Measurements from ENCODE around the gene GPBAR1.

GPBAR1 gene

DNA sequence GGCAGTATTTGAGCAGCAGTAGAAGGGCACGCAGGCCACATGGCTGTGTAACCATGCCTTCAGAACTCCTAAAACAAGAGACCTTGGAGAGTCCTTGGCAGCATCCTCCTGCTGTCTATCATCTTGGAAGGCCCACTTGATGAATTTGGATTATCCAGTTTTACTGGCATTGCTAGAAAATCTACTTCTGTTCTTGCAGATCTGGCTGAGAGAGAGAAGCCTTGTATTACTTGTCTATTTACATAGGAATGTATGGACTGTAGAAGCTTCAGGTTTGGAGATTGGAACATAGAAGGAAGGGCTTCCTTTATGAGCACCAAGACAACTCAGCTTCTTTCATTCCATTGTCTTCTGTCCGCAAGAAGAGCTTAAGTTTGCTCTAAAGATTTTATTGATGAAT is 16.1 kb upstream of the GPBAR1 start:
- DNase-seq, result no peak

DNA sequence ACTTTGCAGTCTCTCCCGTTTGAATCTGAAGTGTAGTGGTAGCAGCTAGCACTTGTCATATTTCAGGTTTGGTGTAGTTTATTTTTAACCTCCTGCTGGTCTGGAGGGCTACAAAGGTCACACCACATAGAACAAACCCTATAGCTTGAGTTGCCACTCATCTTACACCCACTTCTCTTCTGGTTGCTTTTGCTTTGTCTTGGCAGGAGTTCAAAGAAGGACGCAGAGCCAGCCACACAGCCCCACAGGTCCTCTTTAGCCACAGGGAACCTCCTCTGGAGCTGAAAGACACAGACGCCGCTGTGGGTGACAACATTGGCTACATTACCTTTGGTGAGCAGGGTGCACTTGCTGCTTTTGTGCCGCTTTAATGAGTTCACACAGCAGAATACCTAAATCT is 15.6 kb upstream of the GPBAR1 start:
- no peak for DNase-seq

DNA sequence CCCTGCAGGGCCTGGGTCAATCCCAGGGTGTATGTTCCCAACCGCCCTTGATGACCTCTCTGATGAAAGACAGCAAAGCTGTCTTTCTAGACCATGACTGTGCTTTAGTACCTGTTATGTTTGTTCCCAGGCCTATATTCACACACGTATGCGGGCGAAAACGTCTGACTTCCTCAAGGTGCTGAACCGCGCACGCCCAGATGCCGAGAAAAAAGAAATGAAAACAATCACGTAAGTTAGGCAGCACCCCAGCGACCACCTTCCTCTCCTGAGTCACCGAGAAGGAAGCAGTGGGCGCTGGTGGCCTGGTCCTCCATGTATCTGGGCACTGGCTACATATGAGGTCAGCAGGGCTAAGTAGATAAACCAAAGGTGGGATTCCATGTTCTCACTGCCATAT is 11.1 kb upstream of the GPBAR1 start:
- DNase-seq, result no peak

DNA sequence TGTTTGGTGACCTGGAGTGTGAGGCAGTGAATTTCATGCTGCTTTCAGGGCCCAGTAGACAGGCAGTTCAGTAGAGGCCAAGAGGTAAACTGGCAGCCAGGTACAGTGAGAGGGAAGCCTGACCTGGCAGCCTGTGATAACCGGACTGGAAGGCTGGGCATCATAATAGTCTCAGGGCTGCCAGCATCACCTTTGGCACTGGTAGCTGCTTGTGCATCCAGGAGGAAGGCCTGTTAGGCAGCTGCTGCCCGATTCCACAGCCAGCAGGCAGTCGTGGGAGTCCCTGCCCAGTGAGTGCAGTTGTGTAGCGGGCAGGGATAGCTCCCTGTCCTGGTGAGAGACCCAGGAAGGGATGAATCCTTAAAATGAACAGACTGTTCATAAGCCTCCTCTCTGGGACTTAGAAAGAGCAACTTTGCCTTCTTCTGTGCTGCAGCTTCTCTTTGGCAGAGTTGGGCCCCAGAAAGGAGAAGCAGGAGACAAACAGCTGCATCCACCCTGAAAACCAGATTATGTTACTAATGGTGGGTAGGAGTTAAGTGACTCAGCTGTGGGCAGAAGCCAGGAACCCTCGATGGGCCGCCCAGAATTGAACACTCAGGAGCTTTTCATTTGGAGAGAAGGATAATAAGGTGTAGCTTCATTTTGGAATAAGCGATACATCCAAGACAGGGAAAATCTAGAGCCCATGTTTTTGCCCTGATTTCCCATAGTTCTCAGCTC is 8.1 kb upstream of the GPBAR1 start:
- DNase-seq, result no peak

DNA sequence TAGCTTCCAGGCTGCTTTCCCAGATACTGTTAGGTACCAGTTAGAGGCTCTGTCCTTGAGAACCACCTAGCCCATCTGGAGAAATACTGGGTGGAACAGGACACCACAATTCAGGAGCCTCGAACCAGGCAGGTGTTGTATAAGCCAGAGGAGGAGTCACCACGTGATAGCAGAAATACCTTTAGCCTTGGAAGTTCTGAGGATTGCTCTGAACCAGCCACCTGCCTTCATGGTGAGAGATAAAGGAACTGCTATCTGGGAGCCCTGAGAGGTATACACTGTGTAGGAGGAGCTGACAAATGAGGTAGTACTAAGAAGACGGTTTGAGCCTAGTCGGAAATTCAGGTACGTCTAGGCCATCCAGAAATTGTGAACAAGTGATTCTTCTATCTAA is 7.6 kb upstream of the GPBAR1 start:
- DNase-seq, result no peak

DNA sequence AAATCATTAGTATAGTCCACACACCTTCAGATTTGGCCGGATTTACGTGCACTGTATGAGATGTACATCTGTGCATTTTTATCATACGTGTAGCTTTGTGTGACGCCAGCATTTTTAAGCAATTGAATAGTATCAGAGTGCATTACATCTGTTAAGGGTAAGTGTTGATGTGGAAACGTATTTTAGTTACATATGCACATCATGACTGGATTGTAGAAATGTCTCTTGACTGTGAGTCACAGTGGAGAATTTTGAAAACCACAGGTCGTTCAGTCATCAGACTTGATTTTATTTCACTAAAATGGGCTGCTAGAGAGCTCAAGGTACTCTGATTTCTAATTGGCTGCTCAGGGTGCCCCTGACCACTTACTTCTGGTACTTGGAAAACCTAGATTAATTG is 5.4 kb upstream of the GPBAR1 start:
- no peak for DNase-seq

DNA sequence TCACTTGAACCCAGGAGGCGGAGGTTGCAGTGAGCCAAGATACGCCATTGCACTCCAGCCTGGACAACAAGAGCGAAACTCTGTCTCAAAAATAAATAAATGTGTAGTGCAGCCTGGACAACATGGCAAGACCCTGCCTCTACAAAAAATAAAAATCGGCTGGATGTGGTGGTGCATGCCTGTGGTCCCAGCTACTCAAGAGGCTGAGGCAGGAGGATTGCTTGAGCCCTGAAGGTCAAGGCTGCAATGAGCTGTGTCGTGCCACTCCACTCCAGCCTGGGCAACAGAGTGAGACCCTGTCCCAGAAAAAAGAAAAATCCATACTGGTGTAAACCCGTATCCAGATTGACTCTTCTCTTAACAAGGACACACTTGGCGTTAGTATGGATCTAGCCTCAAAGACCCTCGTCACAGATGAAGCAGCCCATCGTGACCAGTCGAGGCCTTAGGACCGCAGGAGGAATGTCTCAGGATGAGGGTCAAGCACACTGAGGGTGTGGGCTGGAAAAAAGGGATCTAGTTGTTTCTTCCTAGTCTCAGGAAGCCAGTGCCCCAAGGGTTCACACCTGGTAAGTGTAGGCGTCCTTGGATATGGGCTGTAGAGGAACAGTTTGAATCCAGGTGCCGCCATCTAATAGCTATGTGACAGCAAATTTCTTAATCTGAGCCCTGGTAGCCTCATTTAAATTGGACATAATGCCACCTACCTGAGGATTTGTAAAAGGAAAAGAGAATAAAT is 4.0 kb upstream of the GPBAR1 start:
- DNase-seq, result no peak

DNA sequence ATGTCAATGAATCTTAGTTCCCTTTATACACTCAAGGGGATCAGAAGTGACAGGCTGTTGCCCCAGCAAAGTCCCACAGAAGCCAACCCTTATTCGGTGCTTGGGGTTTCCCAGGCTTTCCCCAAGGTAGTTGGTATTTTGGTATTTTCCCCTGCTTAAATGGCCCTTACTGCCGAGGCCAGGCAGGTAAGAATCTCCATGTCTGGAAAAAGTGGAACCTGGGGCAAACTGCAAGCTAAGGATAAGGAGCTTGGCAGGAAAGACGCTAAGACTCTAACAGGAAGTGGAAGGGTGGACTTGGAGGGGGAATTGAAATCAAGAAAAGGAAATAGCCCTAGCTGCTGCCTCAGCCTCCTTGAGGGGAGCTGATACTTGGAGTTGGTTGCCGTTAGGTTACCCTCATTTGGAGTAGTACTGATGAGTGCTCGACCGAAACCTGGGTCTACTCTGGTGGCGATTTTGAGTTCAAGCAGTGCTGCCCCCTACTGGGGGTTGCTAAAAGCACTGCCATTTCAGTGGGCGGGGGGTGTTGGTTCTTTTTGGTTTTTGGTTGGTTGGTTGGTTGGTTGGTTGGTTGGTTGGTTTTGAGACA is 3.3 kb upstream of the GPBAR1 start:
- no peak for DNase-seq

DNA sequence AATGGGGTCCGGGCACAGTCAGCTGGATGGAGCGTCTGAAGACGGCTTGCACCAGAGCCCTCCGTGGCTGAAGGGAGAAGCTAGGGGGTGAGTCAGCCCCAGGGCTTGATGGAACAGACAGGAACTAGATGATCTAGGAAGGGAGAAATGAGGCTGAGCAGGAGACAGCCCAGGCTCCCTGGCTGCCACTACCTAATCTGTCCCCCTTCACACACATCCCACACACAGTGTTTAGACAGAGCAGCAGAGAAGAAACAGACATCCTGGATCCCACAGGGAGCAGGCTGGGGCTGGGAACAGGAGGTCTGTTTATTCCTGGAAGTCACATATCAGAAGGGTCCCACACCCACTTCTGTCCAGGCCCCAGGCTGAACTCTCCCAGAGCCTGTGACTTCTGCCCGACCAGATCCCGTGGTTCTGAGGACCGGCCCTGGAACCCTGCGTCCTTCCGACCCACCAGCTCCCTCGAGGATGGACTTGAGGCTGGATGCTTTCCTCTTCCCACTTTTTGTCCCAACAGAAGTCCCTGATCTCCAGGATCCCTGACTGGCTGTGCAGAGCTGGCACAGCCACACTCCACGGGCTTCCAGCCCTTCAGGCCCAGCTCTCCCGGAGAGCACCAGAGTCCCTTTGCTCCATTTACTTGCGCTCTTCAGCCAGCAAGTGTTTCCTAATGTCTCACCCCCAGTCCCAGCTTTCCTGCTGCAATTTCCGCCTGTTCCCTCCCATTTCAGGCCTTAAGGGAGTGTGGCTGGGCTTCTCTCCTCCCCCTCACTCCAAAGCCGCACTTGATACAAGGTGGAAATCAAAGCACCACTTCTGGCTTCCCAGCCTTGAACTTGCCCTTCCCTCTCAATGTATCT is 1.5 kb upstream of the GPBAR1 start:
- peak; percentile 7 for DNase-seq

DNA sequence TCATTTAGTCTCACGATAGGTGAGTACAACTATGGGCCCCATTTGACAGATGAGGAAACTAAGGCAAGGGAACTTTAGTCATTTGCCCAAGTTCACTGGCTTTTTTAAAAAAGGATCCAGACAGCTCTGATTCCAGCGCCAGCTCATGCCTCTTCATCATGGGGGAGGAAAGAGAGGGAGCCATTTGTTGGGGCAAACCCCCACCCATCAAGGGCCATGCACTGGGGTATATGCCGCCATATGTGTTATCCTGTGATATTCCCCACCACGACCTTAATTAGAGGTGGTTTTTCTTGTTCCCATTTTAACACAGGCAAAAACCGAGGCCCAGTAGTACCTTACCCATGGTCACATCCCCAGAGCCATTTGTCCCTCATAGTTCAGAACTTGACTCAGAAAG is 649 bp upstream of the GPBAR1 start:
- DNase-seq, result no peak

DNA sequence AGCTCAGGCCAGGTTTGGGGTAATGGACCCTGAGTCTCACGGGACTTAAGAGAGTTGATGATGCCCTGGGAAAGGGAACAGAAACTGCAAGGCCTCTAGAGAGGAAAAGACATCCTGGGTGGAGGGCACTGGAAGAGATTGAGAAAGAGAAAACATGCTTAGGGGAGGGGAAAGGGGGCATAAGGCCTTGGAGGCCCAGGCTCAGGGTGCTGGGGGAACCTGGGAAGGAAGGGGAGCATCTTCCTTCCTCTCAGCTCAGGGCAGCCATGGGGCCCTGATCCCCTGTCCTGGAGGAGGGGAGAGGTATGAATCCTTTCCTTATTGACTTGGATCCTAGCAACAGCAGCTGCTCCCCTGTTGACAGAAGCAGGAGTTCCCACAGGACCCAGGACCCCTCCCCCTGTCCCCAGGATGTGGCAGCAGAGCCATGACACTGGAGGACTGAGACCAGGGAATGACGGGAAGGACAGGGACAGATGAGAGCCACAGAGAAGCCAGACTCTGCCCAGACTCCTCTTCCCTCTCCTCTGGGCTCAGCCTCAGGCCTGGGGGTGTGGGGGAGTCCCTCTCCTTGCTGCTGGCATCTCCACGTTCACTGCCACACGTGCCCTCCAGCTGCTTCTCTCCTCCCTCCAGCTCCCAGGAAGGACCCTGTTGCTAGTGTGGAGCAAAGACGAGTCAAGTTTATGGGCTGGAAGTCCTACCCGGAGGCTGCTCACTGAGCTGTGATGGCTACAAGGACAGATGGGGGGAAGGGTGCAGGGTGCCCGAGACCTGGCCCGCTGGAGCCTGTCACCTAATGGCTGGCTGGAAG is 815 bp downstream of the GPBAR1 start:
- DNase-seq, result no peak

DNA sequence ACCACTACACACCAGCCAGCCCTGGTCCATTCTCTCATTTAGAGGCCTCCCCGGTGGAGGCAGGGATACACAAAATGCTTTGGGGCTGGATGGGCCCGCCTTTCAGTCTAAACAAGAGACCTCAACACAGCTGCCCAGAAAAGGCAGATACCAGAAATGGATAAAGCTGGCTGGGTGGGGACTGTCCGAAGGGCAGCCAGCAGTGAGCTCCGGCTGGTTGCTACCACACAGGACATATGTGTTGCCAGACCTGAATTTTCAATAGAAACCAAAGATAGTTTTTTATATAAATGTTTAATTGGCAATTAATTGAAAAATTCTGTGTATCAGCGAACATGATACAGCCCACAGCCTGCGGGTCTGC is 1.4 kb downstream of the GPBAR1 start:
- DNase-seq, result no peak

DNA sequence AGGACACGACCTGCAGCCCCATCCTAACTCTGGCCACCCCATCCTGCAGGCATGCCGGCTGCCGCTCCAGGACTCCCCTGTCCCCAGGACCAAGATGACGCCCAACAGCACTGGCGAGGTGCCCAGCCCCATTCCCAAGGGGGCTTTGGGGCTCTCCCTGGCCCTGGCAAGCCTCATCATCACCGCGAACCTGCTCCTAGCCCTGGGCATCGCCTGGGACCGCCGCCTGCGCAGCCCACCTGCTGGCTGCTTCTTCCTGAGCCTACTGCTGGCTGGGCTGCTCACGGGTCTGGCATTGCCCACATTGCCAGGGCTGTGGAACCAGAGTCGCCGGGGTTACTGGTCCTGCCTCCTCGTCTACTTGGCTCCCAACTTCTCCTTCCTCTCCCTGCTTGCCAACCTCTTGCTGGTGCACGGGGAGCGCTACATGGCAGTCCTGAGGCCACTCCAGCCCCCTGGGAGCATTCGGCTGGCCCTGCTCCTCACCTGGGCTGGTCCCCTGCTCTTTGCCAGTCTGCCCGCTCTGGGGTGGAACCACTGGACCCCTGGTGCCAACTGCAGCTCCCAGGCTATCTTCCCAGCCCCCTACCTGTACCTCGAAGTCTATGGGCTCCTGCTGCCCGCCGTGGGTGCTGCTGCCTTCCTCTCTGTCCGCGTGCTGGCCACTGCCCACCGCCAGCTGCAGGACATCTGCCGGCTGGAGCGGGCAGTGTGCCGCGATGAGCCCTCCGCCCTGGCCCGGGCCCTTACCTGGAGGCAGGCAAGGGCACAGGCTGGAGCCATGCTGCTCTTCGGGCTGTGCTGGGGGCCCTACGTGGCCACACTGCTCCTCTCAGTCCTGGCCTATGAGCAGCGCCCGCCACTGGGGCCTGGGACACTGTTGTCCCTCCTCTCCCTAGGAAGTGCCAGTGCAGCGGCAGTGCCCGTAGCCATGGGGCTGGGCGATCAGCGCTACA is 2.1 kb downstream of the GPBAR1 start:
- DNase-seq, result no peak

DNA sequence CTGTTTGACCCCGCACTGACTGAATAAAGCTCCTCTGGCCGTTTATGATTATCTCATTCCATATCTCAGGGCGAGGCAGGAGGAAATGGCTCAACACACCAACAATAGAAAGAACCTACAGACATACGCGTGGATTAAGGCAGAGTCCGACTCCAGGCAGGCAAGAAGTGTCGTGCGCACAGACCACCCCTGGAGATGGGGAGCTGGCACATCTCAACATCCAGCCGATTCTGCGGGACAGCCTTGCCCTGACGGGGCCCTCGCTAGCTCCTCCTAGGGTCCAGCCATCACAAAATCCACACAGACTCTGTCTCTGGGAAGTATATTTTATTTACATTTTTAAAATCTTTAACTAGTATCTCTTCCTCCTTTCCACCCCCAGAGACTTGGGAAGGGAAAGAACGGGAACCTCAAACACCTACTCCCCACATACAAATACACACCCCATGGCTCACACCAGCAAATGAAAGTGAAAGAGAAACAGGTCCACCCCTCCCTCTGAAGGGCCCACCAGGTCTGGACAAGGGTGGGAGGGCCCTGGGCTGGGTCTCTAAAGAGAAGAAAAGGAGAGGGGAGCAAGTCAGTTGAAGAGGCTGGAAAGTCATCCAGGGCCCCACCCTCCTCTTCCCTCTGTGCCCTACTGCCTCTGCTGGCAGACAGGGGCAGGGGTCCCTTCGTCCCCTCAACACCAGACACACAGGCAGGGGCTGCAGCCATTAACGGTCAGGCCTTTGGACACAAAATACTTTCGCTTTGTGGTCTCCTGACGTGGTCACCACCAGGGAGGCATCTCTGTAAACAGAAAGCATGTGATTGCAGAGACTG is 3.2 kb downstream of the GPBAR1 start:
- DNase-seq, result no peak

DNA sequence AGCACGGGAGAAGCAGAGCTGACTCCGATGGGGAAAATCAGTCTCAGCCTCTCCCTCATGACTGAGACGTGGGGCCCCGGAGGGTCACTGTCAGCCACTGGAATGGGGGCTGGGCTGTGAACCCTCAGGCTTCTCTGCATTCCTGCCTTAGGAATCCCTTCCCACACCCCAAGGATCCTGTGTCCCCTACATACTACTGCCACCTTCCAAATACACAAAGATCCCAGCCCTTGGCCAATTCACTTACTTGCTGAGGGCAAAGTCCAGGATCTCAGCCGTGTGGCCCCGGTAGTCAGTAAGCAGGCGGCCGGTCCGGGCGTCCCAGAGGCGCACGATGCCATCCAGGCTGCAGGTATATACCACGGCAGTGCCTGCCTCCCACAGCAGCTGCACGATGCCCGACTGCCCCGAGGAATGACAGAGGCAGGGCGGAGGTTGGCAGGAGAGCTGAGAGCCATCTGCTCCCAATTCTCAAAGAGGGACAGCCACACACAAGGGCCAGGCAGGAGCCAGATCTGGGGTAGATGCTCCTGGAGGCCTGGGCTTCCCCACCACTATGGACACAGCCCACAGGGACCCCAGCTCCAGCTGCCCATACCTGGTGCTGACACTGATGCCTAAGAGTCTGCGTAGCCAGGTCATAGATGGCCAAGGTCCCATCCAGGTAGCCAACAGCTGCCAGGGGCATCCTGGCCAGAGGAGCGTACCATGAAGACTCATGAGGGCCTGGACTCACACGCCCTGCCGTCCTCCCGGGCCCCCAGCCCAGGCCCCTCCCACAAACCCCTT is 4.2 kb downstream of the GPBAR1 start:
- DNase-seq, result no peak

DNA sequence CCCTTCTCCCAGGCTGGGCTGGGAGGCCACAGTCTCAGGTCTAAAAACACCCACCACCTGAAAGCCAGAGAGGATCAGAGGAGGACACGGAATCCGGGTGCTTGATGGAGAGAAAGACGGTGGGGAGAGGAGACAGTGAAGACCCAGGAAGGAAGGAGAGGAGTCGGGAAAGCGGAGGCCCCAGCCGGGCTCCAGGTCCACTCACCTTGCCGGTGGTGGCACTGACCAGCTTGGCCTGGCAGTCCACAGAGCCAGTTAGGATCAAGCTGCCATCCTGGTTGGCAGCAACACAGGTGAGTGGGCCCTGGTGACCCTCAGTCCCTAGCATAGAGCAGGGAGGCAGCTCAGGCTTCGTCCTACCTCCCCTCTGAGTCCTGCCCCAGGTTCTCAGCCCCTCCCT is 4.8 kb downstream of the GPBAR1 start:
- no peak for DNase-seq

DNA sequence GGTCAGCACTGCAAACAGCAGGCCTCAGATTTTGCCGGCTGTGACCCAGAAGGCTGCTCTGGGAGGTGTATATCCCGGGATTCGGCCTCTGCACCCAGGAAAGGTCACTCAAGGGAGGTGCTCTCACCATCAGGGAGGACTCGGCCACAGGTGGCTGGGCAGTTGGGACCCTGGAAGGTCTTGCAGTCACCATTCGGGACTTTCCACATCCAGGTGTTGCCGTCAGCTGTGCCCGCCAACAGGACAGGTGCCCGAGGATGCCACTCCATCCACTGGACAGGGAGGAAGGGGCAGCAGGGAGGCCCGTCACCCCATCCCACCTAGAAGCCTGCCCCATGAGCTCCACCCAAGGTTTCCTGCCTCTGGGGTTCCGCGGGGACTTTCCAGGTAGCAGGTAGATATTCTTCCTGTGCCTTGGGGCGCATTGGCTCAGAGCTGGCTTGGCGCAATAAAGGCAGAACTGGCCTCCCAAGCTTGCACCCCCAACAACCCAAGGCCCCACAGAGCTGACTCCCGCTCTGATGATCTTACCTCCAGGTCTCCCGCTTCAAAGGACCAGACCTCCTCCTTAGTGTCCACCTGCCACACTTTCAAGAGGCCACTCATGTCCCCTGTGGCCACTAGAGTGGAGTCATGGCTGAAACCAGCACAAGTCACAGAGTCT is 5.6 kb downstream of the GPBAR1 start:
- no peak for DNase-seq

DNA sequence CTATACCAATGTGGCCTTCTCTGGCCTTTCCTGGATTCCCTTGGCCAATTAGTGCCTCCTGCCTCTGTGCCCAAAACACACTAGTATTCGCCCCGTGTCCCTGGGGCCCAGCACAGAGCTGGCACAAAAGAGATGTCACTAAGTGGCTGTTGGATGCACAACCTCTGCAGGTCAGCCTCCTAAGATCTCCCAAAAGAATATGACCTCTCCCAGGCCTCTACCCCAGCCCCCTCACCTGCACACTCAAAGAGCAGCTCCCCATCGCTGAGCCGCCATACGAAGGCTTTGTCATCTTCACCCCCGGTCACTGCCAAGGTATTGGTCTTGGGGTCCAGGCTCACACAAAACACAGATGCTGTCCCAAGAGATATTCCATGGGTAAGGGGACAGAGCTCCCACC is 6.4 kb downstream of the GPBAR1 start:
- no peak for DNase-seq
